Tibial artery (tissue), 4 donors: ENCODE data around the gene ASIP.

ENCODE experiments used
- DNase-seq, 2 donors: peaks; one replicate each; pipeline ENCODE4 v3.0.0-alpha.2; 2019
- H3K27ac ChIP-seq, 2 donors: fragments of 200-600 bp; sonication (generic) in 1 of 2; 1 replicate in 1 of 2; 2 replicates in 1 of 2; pipeline ENCODE4 v1.5.1; 2018 to 2019; ENCODE audit warnings: mild to moderate bottlenecking in 1 of 2
- H3K27me3 ChIP-seq, 2 donors: fragments of 200-600 bp; sonication (generic) in 1 of 2; one replicate each; pipeline versions ENCODE4 v1.5.1 to v1.6.0; 2016 to 2019
- H3K36me3 ChIP-seq, 3 donors: fragments of 200-600 bp; sonication (generic) in 2 of 3; one replicate each; pipeline ENCODE4 v1.5.1; 2016 to 2019; ENCODE audit warnings: mild to moderate bottlenecking in 2 of 3
- H3K4me1 ChIP-seq, 4 donors: fragments of 200-600 bp; sonication (generic) in 2 of 4; 1 replicate in 3 of 4; 2 replicates in 1 of 4; pipeline ENCODE4 v1.5.1; 2016 to 2019
- H3K4me3 ChIP-seq, 2 donors: fragments of 200-600 bp; sonication (generic) in 1 of 2; 1 replicate in 1 of 2; 2 replicates in 1 of 2; pipeline ENCODE4 v1.5.1; 2018 to 2019; ENCODE audit warnings: mild to moderate bottlenecking in 2 of 2
- H3K9me3 ChIP-seq, 3 donors: fragments of 200-600 bp; sonication (generic) in 1 of 3; one replicate each; pipeline ENCODE4 v1.5.1; 2016 to 2019
- intact Hi-C: fragments of 100-400 bp; cut with DNase I; formaldehyde crosslinking; loops from one replicate; pipeline ENCODE4 v1.15.0; 2023; ENCODE audit warnings: low total_unique reads
- TF ChIP-seq, protein P1 (sequence below), 2 experiments: fragments of 200-600 bp in 1 of 2; fragments of 450-650 bp in 1 of 2; IDR thresholded peaks; one replicate each; pipeline ENCODE4 v1.5.1; 2017 to 2019; ENCODE audit warnings: antibody characterized with exemption in 2 of 2, mild to moderate bottlenecking in 1 of 2, moderate library complexity in 1 of 2

The ASIP gene

DNA sequence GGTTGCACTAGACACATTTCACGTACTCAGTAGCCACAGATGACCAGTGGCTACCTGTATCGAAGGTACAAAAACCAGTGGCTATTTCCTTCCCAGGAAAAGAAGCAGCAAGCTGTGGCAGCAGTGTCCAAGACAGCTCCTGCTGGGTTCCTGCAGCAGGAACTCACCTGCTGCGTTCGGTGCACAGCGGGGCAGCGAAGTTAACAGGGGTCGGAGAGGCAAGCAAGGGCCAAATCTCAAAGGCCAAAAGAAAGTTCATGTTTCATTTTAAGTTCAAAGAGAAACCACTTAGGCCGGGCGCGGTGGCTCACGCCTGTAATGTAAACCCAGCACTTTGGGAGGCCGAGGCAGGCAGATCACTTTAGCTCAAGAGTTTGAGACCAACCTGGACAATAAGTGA, 26.9 kb downstream of the ASIP start:
- intact Hi-C loops = no loop called here

DNA sequence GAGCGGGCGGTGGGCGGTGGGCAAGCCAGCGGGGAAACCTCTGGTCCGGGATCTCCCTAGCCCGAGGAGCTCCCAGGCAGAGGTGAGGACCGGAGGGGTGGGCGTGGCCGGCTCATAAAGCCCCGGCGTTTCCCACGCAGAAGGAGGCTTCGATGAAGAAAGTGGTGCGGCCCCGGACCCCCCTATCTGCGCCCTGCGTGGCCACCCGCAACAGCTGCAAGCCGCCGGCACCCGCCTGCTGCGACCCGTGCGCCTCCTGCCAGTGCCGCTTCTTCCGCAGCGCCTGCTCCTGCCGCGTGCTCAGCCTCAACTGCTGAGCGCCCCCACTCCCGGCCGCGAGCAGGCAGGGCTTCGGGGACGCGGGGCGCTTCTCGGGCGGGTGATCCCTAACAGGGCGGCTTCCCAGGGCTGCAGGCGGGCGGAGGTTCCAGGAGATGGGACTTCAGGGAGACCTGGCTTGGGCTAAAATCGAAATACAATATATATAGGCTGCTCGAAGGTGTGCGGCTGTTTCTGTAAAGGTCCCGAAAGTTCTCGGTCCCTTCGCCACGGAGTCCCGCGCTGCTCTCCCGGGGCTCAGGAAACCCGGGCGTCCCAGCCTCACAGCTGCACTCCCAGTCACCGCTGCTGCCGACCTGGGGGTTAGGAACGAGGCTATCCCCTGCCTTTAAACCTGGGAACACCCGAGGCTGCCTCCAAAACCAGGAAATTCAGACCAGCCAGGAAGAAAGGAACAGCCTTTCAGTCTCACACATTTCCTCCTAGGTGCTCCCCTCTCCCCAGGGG, 27.8 kb downstream of the ASIP start:
- Histone ChIP-seq H3K27ac (no peak overlapping the region), H3K9me3 (no peaks in the 10 kb centered on the region), H3K27me3 (no peaks in the 10 kb centered on the region), H3K36me3 (peaks cover 0 to 3% (median 0%) of the 10 kb centered on the region in 3 donors), H3K4me1 (peaks cover 0 to 14% (median 10%) of the 10 kb centered on the region in 4 donors), H3K4me3 (peak overlapping the region; percentile 30 to 49)
- no peak for DNase-seq
- TF ChIP-seq, protein P1, sequence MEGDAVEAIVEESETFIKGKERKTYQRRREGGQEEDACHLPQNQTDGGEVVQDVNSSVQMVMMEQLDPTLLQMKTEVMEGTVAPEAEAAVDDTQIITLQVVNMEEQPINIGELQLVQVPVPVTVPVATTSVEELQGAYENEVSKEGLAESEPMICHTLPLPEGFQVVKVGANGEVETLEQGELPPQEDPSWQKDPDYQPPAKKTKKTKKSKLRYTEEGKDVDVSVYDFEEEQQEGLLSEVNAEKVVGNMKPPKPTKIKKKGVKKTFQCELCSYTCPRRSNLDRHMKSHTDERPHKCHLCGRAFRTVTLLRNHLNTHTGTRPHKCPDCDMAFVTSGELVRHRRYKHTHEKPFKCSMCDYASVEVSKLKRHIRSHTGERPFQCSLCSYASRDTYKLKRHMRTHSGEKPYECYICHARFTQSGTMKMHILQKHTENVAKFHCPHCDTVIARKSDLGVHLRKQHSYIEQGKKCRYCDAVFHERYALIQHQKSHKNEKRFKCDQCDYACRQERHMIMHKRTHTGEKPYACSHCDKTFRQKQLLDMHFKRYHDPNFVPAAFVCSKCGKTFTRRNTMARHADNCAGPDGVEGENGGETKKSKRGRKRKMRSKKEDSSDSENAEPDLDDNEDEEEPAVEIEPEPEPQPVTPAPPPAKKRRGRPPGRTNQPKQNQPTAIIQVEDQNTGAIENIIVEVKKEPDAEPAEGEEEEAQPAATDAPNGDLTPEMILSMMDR (IDR thresholded peaks at IDR 0.05) = no peak
- intact Hi-C loops = no loop called here

More for the DNA sequence above, 26.9 kb downstream of the ASIP start:
- H3K4me3 ChIP-seq = no peak overlapping the region
- H3K27me3 ChIP-seq = no peaks in the 10 kb centered on the region
- TF ChIP-seq, protein P1 (IDR thresholded peaks at IDR 0.05) = no peak
- H3K27ac ChIP-seq = no peak overlapping the region
- H3K9me3 ChIP-seq = no peaks in the 10 kb centered on the region
- H3K36me3 ChIP-seq = no peaks in the 10 kb centered on the region
- DNase-seq = no peak
- peaks cover 0 to 14% (median 10%) of the 10 kb centered on the region in 4 donors for H3K4me1 ChIP-seq

DNA sequence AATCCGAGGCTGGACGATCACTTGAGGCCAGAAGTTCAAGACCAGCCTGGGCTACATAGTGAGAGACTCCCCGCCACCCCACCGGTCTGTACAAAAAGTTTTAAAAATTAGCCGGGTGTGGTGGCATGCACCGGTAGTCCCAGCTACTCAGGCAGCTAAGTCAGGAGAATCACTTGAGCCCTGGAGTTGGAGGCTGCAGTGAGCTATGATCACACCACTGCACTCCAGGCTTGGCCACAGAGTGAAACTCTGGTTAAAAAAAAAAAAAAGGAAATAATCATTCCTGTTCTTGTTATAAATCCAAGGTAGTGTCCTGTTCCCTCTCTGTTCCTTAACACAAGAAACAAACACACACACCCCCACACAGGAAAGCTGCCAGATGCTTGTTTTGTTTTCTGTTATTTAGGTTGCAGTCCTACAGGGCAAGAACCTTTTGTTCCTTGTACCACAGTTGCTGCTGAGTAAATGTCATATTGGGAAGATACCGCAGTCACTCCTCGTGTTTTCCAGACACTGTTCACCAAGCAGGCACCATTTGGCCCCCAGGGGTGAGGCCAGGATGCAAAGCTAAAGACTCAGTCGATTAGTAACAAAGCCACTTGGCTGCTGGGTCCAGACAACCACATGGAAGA, 28.9 kb downstream of the ASIP start:
- peak in 1 of 2 donors; percentile 35 for DNase-seq
- H3K27me3 ChIP-seq = no peaks in the 10 kb centered on the region
- intact Hi-C loops = no loop called here

DNA sequence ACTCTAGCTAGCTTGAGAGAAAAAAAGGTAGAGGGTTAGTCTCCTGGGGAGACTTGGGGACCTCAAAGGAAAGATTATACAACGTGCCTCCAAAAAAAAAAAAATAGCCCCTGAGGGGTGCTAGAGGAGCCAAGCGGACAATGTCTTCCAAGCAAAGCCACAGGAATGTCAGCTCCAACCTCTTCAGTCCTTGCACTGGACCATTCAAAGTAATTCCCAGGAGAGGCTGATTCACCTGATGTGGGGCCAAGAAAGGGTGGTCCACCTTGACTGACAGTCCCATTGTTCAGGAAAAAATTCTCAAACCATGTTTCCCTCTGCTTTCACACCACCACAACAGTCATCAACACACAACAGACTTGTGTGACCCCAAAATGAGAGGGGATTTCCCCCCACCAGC, 30.7 kb downstream of the ASIP start:
- Histone ChIP-seq H3K9me3 (no peaks in the 10 kb centered on the region), H3K27ac (no peak overlapping the region)

More for the DNA sequence above, 28.9 kb downstream of the ASIP start:
- TF ChIP-seq, protein P1 (IDR thresholded peaks at IDR 0.05) = no peak
- Histone ChIP-seq H3K4me3 (no peak overlapping the region), H3K36me3 (peaks cover 0 to 8% (median 0%) of the 10 kb centered on the region in 3 donors), H3K4me1 (peaks cover 0 to 14% (median 10%) of the 10 kb centered on the region in 4 donors), H3K27ac (no peak overlapping the region), H3K9me3 (no peaks in the 10 kb centered on the region)

DNA sequence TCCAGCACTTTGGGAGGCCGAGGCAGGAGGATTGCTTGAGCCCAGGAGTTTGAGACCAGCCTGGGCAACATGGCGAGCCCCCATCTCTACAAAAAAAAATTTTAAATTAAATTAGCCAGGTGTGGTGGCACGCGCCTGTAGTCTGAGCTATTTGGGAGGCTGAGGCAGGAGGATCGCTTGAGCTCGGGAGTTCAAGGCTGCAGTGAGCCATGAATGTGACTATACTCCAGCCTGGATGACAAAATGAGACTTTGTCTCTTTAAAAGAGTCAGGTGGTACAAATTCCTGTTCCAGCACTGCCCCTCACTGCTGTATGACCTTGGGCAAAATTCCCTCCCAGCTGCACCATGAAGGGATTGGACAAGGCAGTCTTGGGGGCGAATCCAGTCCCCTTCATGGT, 33.5 kb downstream of the ASIP start:
- no peak overlapping the region for H3K27ac ChIP-seq
- no peaks in the 10 kb centered on the region for H3K9me3 ChIP-seq
- H3K27me3 ChIP-seq = no peaks in the 10 kb centered on the region
- H3K4me1 ChIP-seq = no peaks in the 10 kb centered on the region
- no peak overlapping the region for H3K4me3 ChIP-seq
- DNase-seq = no peak
- H3K36me3 ChIP-seq = peaks cover 5 to 47% (median 30%) of the 10 kb centered on the region in 3 donors
- intact Hi-C loops = no loop called here
- TF ChIP-seq, protein P1 (IDR thresholded peaks at IDR 0.05) = no peak

More for the DNA sequence above, 30.7 kb downstream of the ASIP start:
- DNase-seq = no peak
- TF ChIP-seq, protein P1 (IDR thresholded peaks at IDR 0.05) = no peak
- Histone ChIP-seq H3K27me3 (no peaks in the 10 kb centered on the region), H3K4me1 (peaks cover 0 to 14% (median 10%) of the 10 kb centered on the region in 4 donors), H3K36me3 (peaks cover 0 to 21% (median 12%) of the 10 kb centered on the region in 3 donors), H3K4me3 (no peak overlapping the region)
- intact Hi-C loops = no loop called here
